OCI-LY1 (cell line): ENCODE measurements around the gene ZXDA.
"Not testable (repeated sequence)": the region's sequence is repeated elsewhere in the genome, so short reads cannot be mapped to it uniquely, and the experiment has no call there.

Source experiments
- EZH2 ChIP-seq: fragments of 200-600 bp; sonication (generic), shearing (Covaris generic); IDR thresholded peaks from 2 replicates; pipeline ENCODE4 v1.8.0; 2017; ENCODE audit warnings: borderline replicate concordance, mixed run types, mild to moderate bottlenecking, antibody characterized with exemption, low read length, moderate library complexity, mixed read lengths
- TF ChIP-seq, protein P1 (sequence below): fragments of 200-600 bp; sonication (generic), shearing (Covaris generic); IDR thresholded peaks from 2 replicates; pipeline ENCODE4 v1.5.1; 2017; ENCODE audit warnings: mild to moderate bottlenecking, antibody characterized with exemption, low read length, moderate library complexity, mixed read lengths

GRCh38 chrX:57910287-57910912 is at the start of gene ZXDA:
- TF ChIP-seq, protein P1, sequence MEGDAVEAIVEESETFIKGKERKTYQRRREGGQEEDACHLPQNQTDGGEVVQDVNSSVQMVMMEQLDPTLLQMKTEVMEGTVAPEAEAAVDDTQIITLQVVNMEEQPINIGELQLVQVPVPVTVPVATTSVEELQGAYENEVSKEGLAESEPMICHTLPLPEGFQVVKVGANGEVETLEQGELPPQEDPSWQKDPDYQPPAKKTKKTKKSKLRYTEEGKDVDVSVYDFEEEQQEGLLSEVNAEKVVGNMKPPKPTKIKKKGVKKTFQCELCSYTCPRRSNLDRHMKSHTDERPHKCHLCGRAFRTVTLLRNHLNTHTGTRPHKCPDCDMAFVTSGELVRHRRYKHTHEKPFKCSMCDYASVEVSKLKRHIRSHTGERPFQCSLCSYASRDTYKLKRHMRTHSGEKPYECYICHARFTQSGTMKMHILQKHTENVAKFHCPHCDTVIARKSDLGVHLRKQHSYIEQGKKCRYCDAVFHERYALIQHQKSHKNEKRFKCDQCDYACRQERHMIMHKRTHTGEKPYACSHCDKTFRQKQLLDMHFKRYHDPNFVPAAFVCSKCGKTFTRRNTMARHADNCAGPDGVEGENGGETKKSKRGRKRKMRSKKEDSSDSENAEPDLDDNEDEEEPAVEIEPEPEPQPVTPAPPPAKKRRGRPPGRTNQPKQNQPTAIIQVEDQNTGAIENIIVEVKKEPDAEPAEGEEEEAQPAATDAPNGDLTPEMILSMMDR = not testable (repeated sequence)
- not testable (repeated sequence) for TF ChIP-seq EZH2
